ENCODE data around the gene CLEC18B.
"Not testable (repeated sequence)": the region's sequence is repeated elsewhere in the genome, so short reads cannot be mapped to it uniquely, and the experiment has no call there.

CLEC18B gene

GRCh38 chr16:74450967-74451760 is 29.9 kb upstream of the CLEC18B start:
- Mint-ChIP-seq H3K27me3 (no peaks in the 10 kb centered on the region), H3K36me3 (peaks cover 11% of the 10 kb centered on the region), H3K9me3 (no peaks in the 10 kb centered on the region), H3K27ac (no peak overlapping the region), H3K4me1 (no peaks in the 10 kb centered on the region), H3K4me3 (no peak overlapping the region)

DNA sequence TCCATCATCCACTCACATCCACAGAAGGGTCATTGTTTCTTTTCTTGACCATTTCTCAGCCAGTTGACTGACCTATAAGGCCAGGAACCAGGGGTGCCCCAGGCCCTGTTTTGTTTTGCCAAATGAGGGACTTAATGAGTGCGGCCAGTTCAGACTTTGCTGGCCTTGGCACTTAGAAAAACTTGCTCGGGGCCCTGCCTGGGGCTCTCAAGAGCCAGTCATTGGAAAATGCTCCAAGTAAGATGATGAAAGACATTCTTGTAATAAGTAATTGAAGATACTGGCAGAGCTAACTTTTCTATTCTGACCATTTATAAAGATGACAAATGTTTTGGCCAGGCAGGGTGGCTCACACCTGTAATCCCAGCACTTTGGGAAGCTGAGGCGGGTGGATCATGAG is 29.0 kb upstream of the CLEC18B start:
- no peak overlapping the region for H3K4me3 Mint-ChIP-seq

GRCh38 chr16:74449470-74449869 is 28.2 kb upstream of the CLEC18B start:
- H3K4me1 Mint-ChIP-seq, result no peaks in the 10 kb centered on the region
- no peaks in the 10 kb centered on the region for H3K9me3 Mint-ChIP-seq
- H3K4me3 Mint-ChIP-seq, result no peak overlapping the region
- H3K27ac Mint-ChIP-seq, result no peak overlapping the region
- peaks cover 8% of the 10 kb centered on the region for H3K36me3 Mint-ChIP-seq
- H3K27me3 Mint-ChIP-seq, result no peaks in the 10 kb centered on the region

More for the DNA sequence above, 29.0 kb upstream of the CLEC18B start:
- Mint-ChIP-seq H3K4me1 (no peaks in the 10 kb centered on the region), H3K9me3 (no peaks in the 10 kb centered on the region), H3K27ac (no peak overlapping the region), H3K27me3 (no peaks in the 10 kb centered on the region), H3K36me3 (peaks cover 11% of the 10 kb centered on the region)

DNA sequence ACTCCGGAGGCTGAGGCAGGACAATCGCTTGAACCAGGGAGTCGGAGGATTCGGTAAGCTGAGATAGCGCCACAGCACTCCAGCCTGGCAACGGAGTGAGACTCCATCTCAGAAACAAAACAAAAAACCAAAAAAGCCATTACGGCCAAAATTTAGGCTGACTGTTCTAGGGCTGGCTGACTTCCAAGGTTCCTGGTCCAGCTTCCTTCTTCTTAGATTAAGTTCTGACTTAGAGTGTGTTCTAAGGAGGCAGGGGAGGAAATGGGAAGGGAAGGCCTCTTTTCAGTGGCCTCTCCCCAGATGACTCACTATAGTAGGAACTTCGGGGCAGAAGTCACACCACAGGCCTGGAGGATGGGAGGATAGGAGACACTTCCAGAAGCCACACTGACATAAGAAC is 27.7 kb upstream of the CLEC18B start:
- Mint-ChIP-seq H3K4me1 (no peaks in the 10 kb centered on the region), H3K9me3 (no peaks in the 10 kb centered on the region), H3K27ac (no peak overlapping the region), H3K27me3 (no peaks in the 10 kb centered on the region), H3K4me3 (no peak overlapping the region), H3K36me3 (peaks cover 8% of the 10 kb centered on the region)

GRCh38 chr16:74447578-74447977 is 26.3 kb upstream of the CLEC18B start:
- no peaks in the 10 kb centered on the region for H3K9me3 Mint-ChIP-seq
- H3K27ac Mint-ChIP-seq, result no peak overlapping the region
- H3K4me3 Mint-ChIP-seq, result no peak overlapping the region
- H3K4me1 Mint-ChIP-seq, result no peaks in the 10 kb centered on the region
- H3K27me3 Mint-ChIP-seq, result no peaks in the 10 kb centered on the region
- peaks cover 5% of the 10 kb centered on the region for H3K36me3 Mint-ChIP-seq

GRCh38 chr16:74446866-74447265 is 25.6 kb upstream of the CLEC18B start:
- Mint-ChIP-seq H3K27ac (no peak overlapping the region), H3K9me3 (no peaks in the 10 kb centered on the region), H3K4me3 (no peak overlapping the region), H3K36me3 (peaks cover 6% of the 10 kb centered on the region), H3K4me1 (no peaks in the 10 kb centered on the region), H3K27me3 (no peaks in the 10 kb centered on the region)

DNA sequence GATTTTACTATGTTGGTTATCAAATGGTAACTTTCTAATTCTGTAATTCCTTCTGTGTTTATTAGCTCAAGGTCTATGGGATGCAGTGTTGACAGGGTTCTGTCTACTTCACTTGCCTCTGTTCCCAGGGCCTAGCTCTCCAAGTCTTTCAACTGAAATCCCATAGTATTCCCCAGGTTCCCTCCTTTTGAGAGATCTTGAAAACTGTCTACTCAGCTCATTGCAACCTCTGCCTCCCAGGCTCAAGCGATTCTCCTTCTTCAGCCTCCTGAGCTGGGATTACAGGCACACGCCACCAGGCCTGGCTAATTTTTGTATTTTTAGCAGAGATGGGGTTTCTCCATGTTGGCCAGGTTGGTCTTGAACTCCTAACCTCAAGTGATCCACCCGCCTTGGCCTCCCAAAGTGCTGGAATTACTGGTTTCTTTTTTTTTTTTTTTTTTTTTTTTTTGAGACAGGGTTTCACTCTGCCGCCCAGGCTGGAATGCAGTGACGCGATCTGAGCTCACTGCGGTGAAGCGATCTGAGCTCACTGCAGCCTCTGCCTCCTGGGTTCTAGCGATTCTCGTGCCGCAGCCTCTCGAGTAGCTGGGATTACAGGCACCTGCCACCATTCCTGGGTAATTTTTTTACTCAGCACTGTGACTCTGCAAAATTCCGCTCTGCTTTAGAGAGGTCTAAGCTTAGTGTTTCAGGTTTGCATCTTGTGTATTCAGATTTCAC is 22.5 kb upstream of the CLEC18B start:
- not testable (repeated sequence) for H3K4me1 Mint-ChIP-seq, H3K9me3 Mint-ChIP-seq, H3K36me3 Mint-ChIP-seq, H3K27ac Mint-ChIP-seq, H3K27me3 Mint-ChIP-seq, H3K4me3 Mint-ChIP-seq

GRCh38 chr16:74439685-74440084 is 18.4 kb upstream of the CLEC18B start:
- H3K9me3 Mint-ChIP-seq, result no peaks in the 10 kb centered on the region
- peaks cover 12% of the 10 kb centered on the region for H3K4me1 Mint-ChIP-seq
- H3K36me3 Mint-ChIP-seq, result peaks cover 5% of the 10 kb centered on the region
- H3K27me3 Mint-ChIP-seq, result no peaks in the 10 kb centered on the region
- H3K4me3 Mint-ChIP-seq, result no peak overlapping the region
- H3K27ac Mint-ChIP-seq, result no peak overlapping the region

GRCh38 chr16:74438492-74438979 is 17.3 kb upstream of the CLEC18B start:
- no peaks in the 10 kb centered on the region for H3K9me3 Mint-ChIP-seq
- peak overlapping the region; percentile 27 for H3K4me3 Mint-ChIP-seq

GRCh38 chr16:74431516-74431915 is 10.2 kb upstream of the CLEC18B start:
- Mint-ChIP-seq H3K27ac (no peak overlapping the region), H3K27me3 (no peaks in the 10 kb centered on the region), H3K36me3 (no peaks in the 10 kb centered on the region), H3K4me1 (no peaks in the 10 kb centered on the region), H3K9me3 (no peaks in the 10 kb centered on the region), H3K4me3 (no peak overlapping the region)

More at GRCh38 chr16:74438492-74438979, 17.3 kb upstream of the CLEC18B start:
- peaks cover 5% of the 10 kb centered on the region for H3K36me3 Mint-ChIP-seq
- no peaks in the 10 kb centered on the region for H3K27me3 Mint-ChIP-seq
- H3K4me1 Mint-ChIP-seq, result peaks cover 12% of the 10 kb centered on the region
- H3K27ac Mint-ChIP-seq, result peak overlapping the region; percentile 14

- H3K4me3 Mint-ChIP-seq, H3K4me1 Mint-ChIP-seq, H3K9me3 Mint-ChIP-seq, H3K36me3 Mint-ChIP-seq, H3K27ac Mint-ChIP-seq, H3K27me3 Mint-ChIP-seq: not testable (repeated sequence)
Observed at GRCh38 chr16:74430036-74430712, 8.9 kb upstream of the CLEC18B start.

GRCh38 chr16:74428493-74428892 is 7.2 kb upstream of the CLEC18B start:
- H3K4me1 Mint-ChIP-seq, result not testable (repeated sequence)

DNA sequence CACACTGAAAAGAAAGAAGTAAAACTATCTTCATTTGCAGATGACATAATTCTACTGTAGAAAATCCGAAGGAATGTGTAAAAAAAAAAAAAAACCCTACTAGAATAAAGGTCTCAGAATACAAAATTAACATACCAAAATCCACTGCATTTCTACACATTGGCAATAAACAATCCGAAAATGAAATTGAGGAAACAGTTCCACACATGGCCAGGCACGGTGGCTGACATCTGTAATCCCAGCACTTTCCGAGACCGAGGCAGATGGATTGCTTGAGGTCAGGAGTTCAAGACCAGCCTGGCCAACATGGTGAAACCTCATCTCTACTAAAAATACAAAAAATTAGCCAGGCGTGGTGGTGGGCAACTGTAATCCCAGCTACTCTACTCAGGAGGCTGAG is 4.5 kb upstream of the CLEC18B start:
- H3K36me3 Mint-ChIP-seq, H3K27me3 Mint-ChIP-seq, H3K27ac Mint-ChIP-seq, H3K4me3 Mint-ChIP-seq, H3K4me1 Mint-ChIP-seq, H3K9me3 Mint-ChIP-seq: not testable (repeated sequence)

More at GRCh38 chr16:74428493-74428892, 7.2 kb upstream of the CLEC18B start:
- H3K36me3 Mint-ChIP-seq, H3K4me3 Mint-ChIP-seq, H3K9me3 Mint-ChIP-seq, H3K27me3 Mint-ChIP-seq, H3K27ac Mint-ChIP-seq: not testable (repeated sequence)

- H3K36me3 Mint-ChIP-seq, H3K27ac Mint-ChIP-seq, H3K4me1 Mint-ChIP-seq, H3K4me3 Mint-ChIP-seq, H3K9me3 Mint-ChIP-seq, H3K27me3 Mint-ChIP-seq: not testable (repeated sequence)
Observed at GRCh38 chr16:74423721-74424120, 2.4 kb upstream of the CLEC18B start.

GRCh38 chr16:74422086-74422485 is 808 bp upstream of the CLEC18B start:
- H3K4me1 Mint-ChIP-seq, H3K27me3 Mint-ChIP-seq, H3K4me3 Mint-ChIP-seq, H3K27ac Mint-ChIP-seq, H3K36me3 Mint-ChIP-seq, H3K9me3 Mint-ChIP-seq: not testable (repeated sequence)

DNA sequence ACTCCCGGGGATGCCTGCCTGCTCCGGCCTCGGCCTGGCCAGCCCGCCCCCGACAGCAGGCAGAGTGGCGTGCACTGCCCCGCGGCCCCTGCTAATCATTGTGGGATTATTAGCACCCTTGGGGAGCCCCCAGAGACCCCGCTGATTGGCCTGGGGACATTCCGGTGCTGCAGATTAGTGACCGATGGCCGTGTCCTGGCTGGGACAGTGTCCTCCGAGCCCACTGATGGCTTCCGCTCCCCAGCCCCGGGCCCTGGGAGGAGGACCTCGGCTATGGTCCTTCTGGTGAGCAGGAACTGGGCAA is 156 bp upstream of the CLEC18B start:
- H3K27ac Mint-ChIP-seq, H3K9me3 Mint-ChIP-seq, H3K27me3 Mint-ChIP-seq, H3K4me3 Mint-ChIP-seq, H3K4me1 Mint-ChIP-seq, H3K36me3 Mint-ChIP-seq: not testable (repeated sequence)
